NCI-H748 treated with DMSO at 0.1 percent for 48 hours (cell line): Measurements from ENCODE around the gene TAGLN.
"Not testable (repeated sequence)": the region's sequence is repeated elsewhere in the genome, so short reads cannot be mapped to it uniquely, and the experiment has no call there.

Experiments
- DNase-seq: peaks from one replicate; lab custom pipeline; 2025; lab: John Stamatoyannopoulos, UW

Gene TAGLN

DNA sequence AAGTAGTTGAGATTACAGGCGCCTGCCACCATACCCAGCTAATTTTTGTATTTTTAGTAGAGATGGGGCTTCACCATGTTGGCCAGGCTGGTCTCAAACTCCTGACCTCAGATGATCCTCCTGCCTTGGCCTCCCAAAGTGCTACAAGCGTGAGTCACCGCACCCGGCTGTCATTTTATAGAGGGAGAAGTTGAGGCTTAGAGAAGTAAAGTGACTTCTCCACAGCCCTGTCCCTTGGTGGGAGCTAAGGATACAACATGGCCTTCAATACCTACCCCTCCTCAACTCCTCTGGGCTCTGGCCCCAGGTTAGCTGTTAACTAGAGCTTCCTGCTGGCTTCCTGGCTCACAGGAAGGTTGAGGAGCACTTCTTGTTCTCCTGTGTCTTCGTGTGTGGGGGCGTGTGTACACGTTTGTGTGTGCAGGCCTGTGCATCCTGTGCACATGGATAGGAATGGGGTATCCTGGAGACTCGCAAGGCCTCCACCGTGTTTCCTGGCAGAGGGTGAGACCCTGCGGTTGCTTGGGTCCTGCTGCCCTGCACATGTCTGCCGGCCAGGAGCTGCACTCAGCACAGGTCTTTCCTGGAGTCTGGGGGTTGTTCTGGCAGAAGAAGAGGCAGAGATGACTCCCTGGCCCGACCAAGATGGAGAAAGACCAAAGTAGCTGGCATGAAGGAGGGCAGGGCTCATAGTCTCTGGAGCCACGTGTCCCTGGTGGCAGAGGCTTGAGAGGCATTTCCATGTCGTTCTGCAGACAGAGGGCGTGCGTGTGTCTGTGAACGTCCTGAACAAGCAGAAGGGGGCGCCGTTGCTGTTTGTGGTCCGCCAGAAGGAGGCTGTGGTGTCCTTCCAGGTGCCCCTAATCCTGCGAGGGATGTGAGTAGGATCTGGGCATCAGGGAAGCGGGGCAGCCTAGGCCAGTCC, 18.2 kb upstream of the TAGLN start:
- no peak for DNase-seq

DNA sequence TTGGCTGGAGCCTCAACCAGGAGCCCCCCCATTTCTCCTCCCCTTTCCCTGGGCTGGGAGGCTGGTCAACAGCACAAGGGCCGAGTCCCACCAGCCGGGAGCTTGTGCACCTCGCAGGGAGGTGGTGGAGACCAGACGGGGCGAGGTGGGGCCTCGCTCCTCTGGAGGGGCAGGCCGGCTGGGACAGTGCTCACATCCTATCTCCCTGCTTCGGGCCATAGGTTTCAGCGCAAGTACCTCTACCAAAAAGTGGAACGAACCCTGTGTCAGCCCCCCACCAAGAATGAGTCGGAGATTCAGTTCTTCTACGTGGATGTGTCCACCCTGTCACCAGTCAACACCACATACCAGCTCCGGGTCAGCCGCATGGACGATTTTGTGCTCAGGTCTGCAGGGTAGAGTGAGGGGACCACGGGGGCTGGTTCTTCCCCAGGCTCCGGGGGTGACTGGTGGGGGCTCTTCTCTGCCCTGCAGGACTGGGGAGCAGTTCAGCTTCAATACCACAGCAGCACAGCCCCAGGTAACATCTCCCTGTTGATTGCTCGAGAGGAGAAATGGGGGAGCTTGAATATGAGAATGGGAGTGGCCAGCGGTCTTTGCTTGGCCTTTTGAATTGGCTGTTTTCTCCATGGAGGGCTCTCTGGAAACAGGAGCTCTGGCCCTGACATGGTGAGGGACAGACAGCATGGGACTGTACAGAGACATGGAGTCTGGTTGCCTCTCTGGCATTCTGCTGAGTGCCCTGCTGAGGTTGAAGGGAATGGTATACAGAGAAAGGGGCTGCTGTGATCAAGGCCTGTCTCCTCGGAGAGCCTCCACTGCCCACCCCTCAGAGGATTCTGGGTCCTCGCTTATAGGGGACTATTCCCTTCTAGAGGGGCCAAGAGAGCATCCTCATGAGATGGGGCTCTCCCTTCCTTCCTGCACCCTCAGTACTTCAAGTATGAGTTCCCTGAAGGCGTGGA, 17.3 kb upstream of the TAGLN start:
- no peak for DNase-seq

DNA sequence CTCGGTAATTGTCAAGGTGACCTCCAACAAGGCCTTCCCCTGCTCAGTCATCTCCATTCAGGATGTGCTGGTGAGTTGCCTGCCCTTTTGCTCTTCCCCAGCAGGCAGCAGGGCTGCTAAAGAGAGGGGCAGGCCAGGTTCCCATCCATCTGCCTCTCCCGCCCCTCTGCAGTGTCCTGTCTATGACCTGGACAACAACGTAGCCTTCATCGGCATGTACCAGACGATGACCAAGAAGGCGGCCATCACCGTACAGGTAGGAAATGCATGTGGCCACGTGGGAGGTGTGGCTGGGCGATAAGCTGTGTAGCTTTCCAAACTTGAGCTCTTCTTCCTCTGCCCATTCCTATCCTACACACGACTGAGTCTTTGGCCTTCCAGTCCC, 16.6 kb upstream of the TAGLN start:
- DNase-seq: no peak

DNA sequence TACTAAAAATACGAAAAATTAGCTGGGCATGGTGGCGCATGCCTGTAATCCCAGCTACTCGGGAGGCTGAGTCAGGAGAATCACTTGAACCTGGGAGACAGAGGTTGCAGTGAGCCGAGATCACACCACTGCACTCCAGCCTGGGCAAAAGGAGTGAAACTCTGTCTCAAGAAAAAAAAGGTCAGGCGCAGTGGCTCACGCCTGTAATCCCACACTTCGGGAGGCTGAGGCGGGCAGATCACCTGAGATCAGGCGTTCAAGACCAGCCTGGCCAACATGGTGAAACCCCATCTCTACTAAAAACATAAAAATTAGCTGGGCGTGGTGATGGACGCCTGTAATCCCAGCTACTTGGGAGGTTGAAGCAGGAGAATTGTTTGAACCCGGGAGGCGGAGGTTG, 16.0 kb upstream of the TAGLN start:
- DNase-seq: not testable (repeated sequence)

DNA sequence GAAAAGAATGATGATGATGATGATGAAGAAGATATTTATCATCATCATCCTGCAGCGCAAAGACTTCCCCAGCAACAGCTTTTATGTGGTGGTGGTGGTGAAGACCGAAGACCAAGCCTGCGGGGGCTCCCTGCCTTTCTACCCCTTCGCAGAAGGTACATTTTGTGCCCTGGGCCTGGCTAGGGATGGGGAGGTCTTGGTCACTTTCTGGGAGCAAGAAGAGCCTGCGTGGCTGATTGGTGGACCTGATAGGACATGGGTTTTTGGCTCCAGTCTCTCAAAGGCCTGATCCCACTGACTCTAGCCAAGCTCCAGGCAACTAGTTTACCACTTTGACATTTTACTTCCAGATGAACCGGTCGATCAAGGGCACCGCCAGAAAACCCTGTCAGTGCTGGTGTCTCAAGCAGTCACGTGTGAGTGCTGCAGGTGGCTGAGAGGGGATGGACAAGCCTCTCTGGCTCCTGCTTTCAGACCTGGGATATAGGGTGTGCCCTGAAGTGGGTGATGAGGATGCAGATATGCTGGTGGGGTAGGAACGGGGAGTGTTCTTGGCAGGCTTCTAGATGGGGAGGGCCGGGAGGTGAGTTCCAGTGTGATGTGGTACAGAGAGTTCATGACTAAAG, 15.3 kb upstream of the TAGLN start:
- no peak for DNase-seq

DNA sequence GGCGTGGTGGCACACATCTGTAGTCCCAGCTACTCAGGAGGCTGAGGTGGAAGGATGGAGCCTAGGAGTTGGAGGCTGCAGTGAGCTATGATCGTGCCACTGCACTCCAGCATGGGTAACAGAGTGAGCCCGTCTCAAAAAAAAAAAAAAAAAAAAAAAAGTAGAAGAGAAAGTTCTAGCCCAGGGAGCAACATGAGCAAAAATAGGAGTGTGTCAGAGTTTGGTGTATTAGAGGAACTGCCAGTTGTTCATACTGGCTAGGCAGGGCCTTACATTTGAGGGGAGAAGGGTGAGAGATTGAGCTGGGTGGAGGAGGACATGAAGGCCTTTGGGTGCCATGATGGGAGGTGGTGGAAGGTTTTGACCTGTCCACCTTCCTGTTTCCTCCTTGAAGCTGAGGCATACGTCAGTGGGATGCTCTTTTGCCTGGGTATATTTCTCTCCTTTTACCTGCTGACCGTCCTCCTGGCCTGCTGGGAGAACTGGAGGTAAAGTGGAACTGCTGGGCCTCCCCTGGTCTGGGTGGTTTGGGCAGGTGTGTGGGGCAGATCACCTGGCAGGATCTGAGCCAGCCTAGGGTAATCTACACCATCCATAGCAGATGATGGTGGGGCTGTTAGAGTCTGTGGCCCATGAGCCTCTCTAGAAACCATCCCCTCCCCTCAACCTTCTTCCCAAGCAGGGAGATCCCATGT, 13.3 kb upstream of the TAGLN start:
- no peak for DNase-seq

DNA sequence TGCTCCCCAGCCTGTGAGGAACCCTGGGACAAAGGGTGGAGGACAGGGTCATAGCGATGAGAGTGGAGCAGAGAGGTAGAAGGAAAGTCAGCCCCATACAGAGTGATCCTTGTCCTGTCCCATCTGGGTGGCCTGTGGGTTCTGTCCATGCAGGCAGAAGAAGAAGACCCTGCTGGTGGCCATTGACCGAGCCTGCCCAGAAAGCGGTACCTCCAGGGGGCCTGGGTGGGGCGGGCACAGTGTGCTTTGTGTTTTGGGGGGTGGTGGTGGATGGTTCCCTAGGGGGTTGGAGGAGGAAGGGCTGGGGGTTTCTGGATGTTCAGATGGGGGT, 12.8 kb upstream of the TAGLN start:
- no peak for DNase-seq

DNA sequence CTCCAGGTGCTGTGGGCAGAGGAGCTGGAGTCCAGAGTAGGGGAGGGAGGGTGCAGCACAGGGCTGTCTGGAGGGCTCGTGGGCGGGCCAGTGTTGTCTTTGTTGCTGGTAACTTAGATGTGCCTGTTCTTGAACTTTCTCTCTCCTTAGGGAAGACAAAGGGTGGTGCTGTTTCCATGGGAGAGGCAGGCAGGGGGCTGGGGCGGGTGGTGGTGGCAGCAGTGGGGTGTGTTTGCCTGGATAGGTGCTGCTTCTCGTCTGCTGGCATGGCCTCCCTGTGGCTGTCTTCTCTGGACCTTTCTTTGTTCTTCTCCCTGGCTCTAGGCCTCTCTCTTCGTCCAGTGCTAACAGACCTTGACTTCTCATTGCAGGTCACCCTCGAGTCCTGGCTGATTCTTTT, 12.2 kb upstream of the TAGLN start:
- no peak for DNase-seq

DNA sequence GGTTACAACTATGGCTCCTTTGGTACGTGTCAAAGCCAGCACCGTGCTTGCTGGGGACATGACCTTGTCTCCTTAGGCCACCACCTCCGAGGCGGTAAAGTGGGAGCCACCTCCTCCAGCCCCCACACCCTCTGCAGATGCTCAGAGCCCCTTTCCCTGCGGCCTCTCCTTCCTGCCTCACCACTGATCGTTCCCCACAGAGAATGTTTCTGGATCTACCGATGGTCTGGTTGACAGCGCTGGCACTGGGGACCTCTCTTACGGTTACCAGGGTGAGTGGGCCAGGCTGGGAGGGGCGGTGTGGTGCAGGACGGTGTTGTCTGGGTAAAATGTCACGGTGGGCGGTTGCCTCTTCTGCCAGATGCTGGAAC, 11.8 kb upstream of the TAGLN start:
- DNase-seq: no peak

DNA sequence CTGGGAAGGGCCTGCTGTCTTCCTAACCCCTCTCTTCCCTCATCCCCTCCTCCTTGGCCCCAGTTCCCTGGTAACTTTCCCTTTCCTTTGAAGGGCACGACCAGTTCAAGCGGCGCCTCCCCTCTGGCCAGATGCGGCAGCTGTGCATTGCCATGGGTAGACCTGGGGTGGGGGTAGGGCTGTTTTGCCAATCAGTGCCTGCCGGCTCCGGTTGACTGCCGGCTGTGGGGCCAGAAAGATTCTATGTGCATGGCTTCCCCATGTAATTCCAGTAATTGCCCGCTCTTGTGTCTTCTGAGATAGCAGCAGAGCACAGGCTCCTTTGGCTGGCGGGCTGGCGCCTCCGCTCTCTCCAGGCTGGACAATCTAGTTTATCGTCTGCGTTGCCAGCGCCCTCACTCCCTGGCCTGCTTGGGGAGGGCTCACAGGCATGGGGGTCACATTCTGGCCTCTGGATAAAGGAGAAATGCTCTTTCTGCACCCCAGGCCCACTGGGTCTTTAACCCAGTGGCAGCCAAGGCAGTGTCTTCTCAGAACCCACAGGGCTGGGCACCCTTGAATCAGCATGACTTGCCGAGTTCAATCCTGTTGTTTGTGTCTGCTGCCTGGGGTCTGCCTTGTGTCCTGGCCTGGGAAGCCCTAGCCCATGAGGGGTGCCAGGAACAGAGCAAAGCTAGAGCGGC, 11.2 kb upstream of the TAGLN start:
- DNase-seq: no peak

DNA sequence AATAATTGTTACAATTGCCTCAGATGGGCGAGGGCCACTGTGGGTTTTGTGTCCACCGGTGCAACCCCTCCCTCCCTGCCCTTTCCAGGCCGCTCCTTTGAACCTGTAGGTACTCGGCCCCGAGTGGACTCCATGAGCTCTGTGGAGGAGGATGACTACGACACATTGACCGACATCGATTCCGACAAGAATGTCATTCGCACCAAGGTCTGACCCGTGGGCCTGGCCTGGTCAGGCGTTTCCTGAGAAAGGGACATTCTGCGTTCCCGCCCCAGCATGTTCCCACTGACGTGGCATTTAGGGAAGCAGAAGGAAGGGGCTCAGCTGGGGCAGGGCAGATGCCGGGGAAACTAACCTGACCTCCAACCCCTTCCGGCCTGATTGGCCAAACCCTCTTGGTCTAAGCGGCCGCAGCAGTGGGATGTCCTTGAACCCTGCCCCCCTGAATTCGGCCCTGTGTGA, 10.5 kb upstream of the TAGLN start:
- DNase-seq: no peak

DNA sequence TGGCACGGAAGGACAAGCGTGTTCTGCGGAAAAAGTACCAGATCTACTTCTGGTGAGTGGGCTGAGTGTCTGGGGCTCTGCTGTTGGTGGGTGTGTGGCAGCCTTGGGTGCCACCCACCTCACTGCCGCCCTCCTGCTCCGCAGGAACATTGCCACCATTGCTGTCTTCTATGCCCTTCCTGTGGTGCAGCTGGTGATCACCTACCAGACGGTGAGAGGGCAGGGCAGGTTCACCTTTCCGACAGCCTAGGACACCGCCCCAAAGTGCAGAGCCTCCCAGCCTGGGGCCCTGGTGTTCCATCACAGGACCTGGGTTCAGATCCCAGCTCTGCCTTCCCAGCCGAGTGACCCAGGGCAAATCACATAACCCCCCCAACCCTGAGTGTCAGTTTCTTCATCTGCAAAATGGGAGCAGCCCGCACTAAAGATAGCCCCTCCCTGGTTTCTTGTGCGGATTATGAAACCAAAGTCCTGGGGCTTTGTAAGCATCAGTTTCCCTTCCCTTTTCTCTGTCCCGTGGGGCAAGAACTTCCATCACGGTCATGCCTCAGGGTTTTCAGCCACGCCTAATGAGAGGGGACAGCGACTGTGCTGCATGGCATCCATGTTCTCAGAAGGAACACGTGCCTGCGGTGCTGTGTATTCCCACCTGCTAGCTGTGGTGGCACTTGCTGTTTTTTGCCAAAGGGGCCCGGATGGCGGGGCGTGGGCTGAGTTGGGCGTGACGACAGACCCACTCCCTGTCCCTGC, 9.8 kb upstream of the TAGLN start:
- DNase-seq: no peak

DNA sequence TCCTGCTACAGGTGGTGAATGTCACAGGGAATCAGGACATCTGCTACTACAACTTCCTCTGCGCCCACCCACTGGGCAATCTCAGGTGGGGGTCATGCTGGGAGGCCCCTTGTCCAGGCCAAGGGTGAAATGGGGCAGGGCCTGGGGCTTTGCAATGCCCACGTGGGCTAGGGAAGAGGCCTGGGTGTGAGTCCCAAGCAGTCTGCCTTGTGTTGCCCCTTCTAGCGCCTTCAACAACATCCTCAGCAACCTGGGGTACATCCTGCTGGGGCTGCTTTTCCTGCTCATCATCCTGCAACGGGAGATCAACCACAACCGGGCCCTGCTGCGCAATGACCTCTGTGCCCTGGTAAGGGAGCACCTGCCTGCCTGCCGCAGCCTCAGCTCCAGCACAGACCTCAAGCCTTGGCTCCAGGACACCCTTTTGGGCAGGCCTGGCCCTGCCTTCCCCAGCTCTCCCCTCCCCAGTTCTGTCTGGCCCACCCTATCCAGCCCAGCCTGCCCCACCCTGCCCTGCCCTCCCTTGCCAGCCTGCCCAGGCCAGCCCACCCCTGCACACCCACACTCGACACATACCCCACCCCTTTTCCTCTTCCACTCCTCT, 9.1 kb upstream of the TAGLN start:
- DNase-seq: no peak

DNA sequence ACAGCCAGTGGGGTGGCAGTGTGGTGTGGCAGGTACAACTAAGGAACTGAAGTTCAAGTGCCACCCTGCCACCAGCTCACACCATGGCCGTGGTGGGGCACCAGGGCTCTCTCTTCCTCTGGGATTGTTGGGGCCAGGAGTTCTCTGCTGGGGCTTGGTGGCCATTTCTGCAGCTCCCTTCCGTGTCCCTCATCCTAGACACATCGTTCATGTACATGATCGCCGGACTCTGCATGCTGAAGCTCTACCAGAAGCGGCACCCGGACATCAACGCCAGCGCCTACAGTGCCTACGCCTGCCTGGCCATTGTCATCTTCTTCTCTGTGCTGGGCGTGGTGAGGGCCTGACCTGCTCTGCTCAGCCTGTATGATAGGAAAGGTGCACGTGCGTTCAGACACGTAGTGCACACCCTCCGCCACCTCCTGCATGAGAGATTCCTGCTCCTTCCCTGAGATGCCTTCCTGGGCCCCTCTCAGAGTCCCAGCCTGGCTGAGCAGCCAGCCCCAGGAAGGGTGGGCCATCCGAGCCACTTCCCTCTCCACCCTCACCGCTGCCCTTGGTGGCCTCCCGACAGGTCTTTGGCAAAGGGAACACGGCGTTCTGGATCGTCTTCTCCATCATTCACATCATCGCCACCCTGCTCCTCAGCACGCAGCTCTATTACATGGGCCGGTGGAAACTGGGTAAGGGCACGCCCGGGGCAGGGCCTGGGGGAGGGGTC, 7.3 kb upstream of the TAGLN start:
- DNase-seq: no peak

DNA sequence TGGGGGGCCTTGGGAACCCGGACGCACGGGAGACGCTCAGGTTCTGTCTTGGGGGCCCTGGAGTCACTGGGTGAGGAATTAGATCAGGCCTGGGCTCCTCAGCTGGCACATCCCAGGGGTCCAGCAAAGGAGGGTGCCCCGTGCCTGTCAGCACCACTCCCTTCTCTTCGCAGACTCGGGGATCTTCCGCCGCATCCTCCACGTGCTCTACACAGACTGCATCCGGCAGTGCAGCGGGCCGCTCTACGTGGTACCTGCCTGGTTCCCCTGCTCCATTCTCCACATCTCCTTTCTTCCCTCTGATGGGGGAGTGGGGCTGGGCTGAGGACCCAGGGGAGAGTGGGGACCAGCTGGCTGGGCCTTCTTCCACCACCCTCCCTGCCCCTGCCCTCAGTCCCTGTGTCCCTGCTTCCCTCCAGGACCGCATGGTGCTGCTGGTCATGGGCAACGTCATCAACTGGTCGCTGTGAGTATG, 6.7 kb upstream of the TAGLN start:
- DNase-seq: no peak

DNA sequence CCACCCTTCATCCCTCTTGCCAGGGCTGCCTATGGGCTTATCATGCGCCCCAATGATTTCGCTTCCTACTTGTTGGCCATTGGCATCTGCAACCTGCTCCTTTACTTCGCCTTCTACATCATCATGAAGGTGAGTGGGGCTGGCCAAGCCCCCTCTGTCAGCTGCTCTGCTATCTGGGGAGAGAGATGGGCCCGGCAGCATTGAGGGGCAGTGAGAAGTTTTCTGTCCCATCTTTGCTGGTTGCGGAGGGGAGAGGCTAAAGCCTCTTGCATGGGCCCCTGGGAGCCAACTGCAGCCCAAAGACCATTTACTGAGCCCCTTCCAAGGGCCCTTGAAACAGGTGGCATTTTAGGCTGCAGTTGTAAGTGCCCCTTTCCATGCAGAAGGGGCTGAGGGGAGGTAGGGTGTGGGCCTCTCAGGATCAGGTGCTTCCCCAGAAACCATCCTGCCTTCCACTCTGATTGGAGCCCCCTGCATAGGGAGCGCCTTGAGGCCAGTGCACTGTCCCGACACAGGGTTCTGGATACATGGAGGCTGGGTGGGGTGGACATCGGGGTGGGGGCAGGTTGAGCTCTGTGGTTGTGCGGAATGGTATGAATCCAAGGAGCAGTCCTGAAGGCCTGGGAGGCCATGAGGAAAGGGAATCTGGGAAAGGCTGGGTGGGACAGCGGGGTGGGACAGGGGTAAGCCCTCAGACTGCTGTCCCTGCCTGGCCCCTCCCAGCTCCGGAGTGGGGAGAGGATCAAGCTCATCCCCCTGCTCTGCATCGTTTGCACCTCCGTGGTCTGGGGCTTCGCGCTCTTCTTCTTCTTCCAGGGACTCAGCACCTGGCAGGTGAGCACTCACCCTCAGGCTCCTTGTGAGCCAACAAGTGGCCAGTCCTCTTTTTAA, 5.8 kb upstream of the TAGLN start:
- no peak for DNase-seq

DNA sequence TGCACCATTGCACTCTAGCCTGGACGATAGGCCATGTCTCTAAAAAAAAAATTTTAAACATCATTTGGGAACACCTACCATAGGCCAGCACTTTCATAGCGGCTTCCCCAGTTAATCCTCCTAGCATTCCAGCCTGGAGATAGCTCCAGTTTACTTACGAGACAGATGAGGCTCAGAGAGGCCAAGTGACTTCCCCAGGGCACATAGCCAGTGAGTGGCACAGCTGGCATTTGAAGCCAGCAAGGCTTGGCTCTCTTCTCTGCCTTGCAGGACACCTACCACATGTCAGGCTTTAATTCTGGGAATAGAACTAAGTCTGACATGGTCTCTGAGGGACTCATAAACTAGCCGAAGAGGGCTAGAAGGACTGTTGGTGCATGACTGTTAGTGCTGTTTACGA, 4.9 kb upstream of the TAGLN start:
- no peak for DNase-seq

DNA sequence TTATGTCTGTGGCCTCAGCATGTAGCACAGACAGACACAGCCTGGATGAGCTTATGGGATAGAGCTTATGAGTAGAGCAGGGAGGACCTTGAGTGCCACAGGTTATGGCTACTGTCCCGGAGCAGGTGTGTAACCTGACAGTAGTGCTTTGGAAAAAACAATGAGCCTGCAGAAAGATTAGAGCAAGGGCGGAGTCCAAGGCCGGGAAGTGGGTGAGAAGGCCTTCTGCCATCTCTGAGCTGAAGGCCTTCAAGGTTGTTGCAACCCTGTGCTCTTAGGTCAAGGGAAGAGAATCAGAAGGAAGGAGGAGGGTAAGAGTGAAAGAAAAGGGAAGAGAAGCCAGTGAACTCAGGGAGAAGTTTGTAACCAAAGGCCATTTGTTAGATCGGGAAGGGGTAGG, 3.9 kb upstream of the TAGLN start:
- no peak for DNase-seq
